Measurements from ENCODE around the gene OXSR1.
"Not testable (repeated sequence)": the region's sequence is repeated elsewhere in the genome, so short reads cannot be mapped to it uniquely, and the experiment has no call there.

OXSR1 gene

GRCh38 chr3:38238416-38239008 lies 73.2 kb downstream of the OXSR1 start:
- TF ChIP-seq, protein P1, sequence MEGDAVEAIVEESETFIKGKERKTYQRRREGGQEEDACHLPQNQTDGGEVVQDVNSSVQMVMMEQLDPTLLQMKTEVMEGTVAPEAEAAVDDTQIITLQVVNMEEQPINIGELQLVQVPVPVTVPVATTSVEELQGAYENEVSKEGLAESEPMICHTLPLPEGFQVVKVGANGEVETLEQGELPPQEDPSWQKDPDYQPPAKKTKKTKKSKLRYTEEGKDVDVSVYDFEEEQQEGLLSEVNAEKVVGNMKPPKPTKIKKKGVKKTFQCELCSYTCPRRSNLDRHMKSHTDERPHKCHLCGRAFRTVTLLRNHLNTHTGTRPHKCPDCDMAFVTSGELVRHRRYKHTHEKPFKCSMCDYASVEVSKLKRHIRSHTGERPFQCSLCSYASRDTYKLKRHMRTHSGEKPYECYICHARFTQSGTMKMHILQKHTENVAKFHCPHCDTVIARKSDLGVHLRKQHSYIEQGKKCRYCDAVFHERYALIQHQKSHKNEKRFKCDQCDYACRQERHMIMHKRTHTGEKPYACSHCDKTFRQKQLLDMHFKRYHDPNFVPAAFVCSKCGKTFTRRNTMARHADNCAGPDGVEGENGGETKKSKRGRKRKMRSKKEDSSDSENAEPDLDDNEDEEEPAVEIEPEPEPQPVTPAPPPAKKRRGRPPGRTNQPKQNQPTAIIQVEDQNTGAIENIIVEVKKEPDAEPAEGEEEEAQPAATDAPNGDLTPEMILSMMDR (IDR thresholded peaks at IDR 0.05) = no peak

DNA sequence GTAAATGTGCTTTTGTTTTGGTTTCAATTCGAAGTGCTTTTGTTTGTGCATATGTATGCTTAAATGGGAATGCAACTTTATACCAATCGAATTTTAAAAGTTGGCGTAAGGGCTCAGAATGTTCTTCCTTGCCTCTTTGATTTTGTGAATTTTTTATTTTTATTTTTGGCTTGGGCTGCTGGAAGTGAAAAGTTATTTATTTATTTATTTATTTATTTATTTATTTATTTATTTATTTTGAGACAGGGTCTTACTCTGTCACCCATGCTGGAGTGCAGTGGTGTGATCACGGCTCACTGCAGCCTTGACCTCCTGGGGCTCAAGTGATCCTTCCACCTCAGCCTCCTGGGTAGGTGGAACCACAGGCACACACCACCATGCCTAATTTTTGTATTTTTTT lies 77.5 kb downstream of the OXSR1 start:
- not testable (repeated sequence) for H3K27ac ChIP-seq

More at GRCh38 chr3:38238416-38239008, 73.2 kb downstream of the OXSR1 start:
- H3K27ac ChIP-seq = no peak overlapping the region

DNA sequence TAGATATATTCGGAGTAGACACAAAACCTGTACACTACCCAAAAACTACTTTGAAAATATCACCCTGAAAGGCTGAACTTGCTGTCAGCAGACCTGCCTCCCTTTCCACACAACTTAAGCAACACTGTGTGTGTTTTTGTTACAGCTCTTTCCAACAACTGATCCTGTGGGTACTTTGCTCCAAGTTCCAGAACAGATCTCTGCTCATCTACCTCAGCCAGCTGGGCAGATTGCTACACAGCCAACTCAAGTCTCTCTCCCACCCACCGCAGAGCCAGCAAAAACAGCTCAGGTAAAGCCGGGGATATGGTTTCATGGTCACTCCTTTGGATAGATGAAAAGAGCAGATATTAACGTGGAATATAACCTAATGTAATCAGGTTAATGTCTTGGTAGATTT lies 80.6 kb downstream of the OXSR1 start:
- TF ChIP-seq ZFX (IDR thresholded peaks at IDR 0.05; ENCODE audit: borderline replicate concordance) = no peak
- TF ChIP-seq, protein P1 (IDR thresholded peaks at IDR 0.05) = no peak
- H3K27ac ChIP-seq = no peak overlapping the region

GRCh38 chr3:38247366-38248035 lies 82.2 kb downstream of the OXSR1 start:
- no peak overlapping the region for H3K27ac ChIP-seq

GRCh38 chr3:38250198-38250597 lies 84.9 kb downstream of the OXSR1 start:
- TF ChIP-seq ZFX (IDR thresholded peaks at IDR 0.05; ENCODE audit: borderline replicate concordance) = no peak
- TF ChIP-seq, protein P1 (IDR thresholded peaks at IDR 0.05) = no peak

More at GRCh38 chr3:38247366-38248035, 82.2 kb downstream of the OXSR1 start:
- no peak for TF ChIP-seq ZFX (IDR thresholded peaks at IDR 0.05; ENCODE audit: borderline replicate concordance)
- TF ChIP-seq, protein P1 (IDR thresholded peaks at IDR 0.05) = no peak

GRCh38 chr3:38251197-38251596 lies 85.9 kb downstream of the OXSR1 start:
- TF ChIP-seq, protein P1 (IDR thresholded peaks at IDR 0.05) = no peak
- no peak for TF ChIP-seq ZFX (IDR thresholded peaks at IDR 0.05; ENCODE audit: borderline replicate concordance)
- no peak overlapping the region for H3K27ac ChIP-seq

More at GRCh38 chr3:38250198-38250597, 84.9 kb downstream of the OXSR1 start:
- no peak overlapping the region for H3K27ac ChIP-seq

DNA sequence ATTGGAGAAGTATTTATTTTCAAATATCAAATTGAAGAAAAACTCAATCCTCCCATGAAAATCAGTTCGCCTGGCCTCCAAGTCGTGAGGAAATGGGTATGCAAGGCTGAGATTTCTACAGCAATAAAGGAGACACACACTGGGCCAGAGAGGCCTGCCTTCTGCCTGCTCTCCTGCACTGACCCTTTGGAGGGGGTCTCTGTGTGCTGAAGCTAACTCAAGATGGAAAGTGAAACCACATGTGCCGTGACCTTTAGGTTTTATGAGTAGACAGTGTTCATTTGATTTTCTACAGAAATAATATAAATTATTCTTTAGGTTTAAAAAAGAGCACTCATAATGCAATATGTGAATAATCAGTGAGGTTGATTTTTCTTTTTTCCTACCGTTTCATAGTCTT lies 88.4 kb downstream of the OXSR1 start:
- H3K27ac ChIP-seq = no peak overlapping the region
- TF ChIP-seq, protein P1 (IDR thresholded peaks at IDR 0.05) = no peak
- no peak for TF ChIP-seq ZFX (IDR thresholded peaks at IDR 0.05; ENCODE audit: borderline replicate concordance)

Measured in 22Rv1 (cell line).